K562 (cell line): Measurements from ENCODE around the gene KCNMB4. TPM values are rescaled to one million over a fixed set of nuclear protein-coding genes. Genes with fewer than 3 reads are reported as not detected.

Experiments
- CHD4 ChIP-seq: fragments of 200-600 bp; sonication (generic); IDR thresholded peaks from 3 replicates; pipeline ENCODE4 v1.6.1; 2012; ENCODE audit warnings: low read depth, mild to moderate bottlenecking, mixed read lengths, low read length, inconsistent platforms; ENCODE audit not compliant: insufficient read depth, insufficient replicate concordance, poor library complexity, severe bottlenecking
- FOXA1 ChIP-seq: fragments of 450-650 bp; IDR thresholded peaks from 2 replicates; pipeline ENCODE4 v1.6.1; 2016; ENCODE audit warnings: mild to moderate bottlenecking, borderline replicate concordance
- SP1 ChIP-seq: sonication (generic); formaldehyde crosslinking; IDR thresholded peaks from 2 replicates; pipeline ENCODE4 v1.8.1; 2022; ENCODE audit warnings: mild to moderate bottlenecking, missing genetic modification reagents
- ZC3H8 ChIP-seq: fragments of 450-650 bp; IDR thresholded peaks from 2 replicates; pipeline ENCODE4 v1.6.1; 2017
- ZNF133 ChIP-seq: fragments of 250-450 bp; sonication (Bioruptor Pico); IDR thresholded peaks from 2 replicates; pipeline ENCODE4 v1.4.0; 2020; ENCODE audit warnings: mild to moderate bottlenecking
- ZNF280B ChIP-seq: fragments of 250-450 bp; sonication (Bioruptor Pico); IDR thresholded peaks from 2 replicates; pipeline ENCODE4 v1.5.1; 2021; ENCODE audit warnings: mild to moderate bottlenecking
- ZNF764 ChIP-seq: fragments of 250-450 bp; sonication (Bioruptor Pico); IDR thresholded peaks from 2 replicates; pipeline ENCODE4 v1.4.0; 2020; ENCODE audit warnings: low read depth, mild to moderate bottlenecking, moderate library complexity
- polyA plus RNA-seq, 8 experiments: library from polyadenylated mRNA; depleted of rRNA in 4 of 8; stranded (reverse) in 5 of 8; unstranded in 3 of 8; fragments of >200 nt; fragmentation: Nextera tagmentation in 2 of 8; fragmentation: Illumina TruSeq in 1 of 8; extraction: Ambion mirVana in 2 of 8; extraction: Trizol in 1 of 8; gene quantifications; 2 replicates each; pipeline versions ENCODE4 v1.2.1 to v1.2.3, GENCODE V29; 2011 to 2014; ENCODE audit warnings: inconsistent platforms in 1 of 8, missing spikeins in 1 of 8
- small RNA-seq: library from RNA; depleted of rRNA; stranded (forward); fragments of <200 nt; gene quantifications from one replicate; pipeline ENCODE3, GENCODE V24; 2014
- total RNA-seq, 7 experiments: library from RNA; depleted of rRNA in 6 of 7; stranded (reverse); fragments of >200 nt in 6 of 7; fragmentation: Illumina TruSeq in 2 of 7; extraction: Trizol in 2 of 7; gene quantifications; 2 replicates each; pipeline versions ENCODE4 v1.2.1 to v1.2.3, GENCODE V29; 2011 to 2021; ENCODE audit warnings: low replicate concordance in 1 of 7

KCNMB4 gene
- total and polyA plus RNA-seq, 9 of the 15 experiments (the other 6 are each of a cell fraction or from before 2014, with no cell fraction given) = 0.01 to 0.14 (median 0.06) TPM; not detected in 1

- TF ChIP-seq SP1 (CRISPR knock-in tag) = no peak
- TF ChIP-seq ZC3H8 = no peak
- TF ChIP-seq FOXA1 = no peak
- TF ChIP-seq ZNF280B (CRISPR knock-in tag) = no peak
- TF ChIP-seq CHD4 = no peak
- TF ChIP-seq ZNF764 (CRISPR knock-in tag) = no peak
- no peak for TF ChIP-seq ZNF133 (CRISPR knock-in tag)
These were observed 116.7 kb downstream of the KCNMB4 start (continued) for GRCh38 chr12:70482764-70483163.

Small RNAs within 50 kb of the gene (small RNA-seq; reads per million reads assigned to genes)
- gene RNU4-65P = not detected

Other genes starting within 250 kb of the KCNMB4 start
- 61.0 and 79.3 TPM in 2 replicates for gene CNOT2, start 122.9 kb upstream of the KCNMB4 start, total RNA-seq (2014; rRNA removed)
- gene CNOT2, start 122.9 kb upstream of the KCNMB4 start, total RNA-seq (2014; rRNA removed; fragmentation: Illumina TruSeq; extraction: Trizol) = 103 and 111 TPM in 2 replicates
- 114 and 119 TPM in 2 replicates for gene CNOT2, start 122.9 kb upstream of the KCNMB4 start, total RNA-seq (2015; rRNA removed; fragmentation: Illumina TruSeq; extraction: Trizol)
- 52.0 and 54.0 TPM in 2 replicates for gene CNOT2, start 122.9 kb upstream of the KCNMB4 start, total RNA-seq (2021)
- gene CNOT2, start 122.9 kb upstream of the KCNMB4 start, polyA plus RNA-seq (2011; rRNA removed) = 84.4 and 92.1 TPM in 2 replicates
- gene CNOT2, start 122.9 kb upstream of the KCNMB4 start, polyA plus RNA-seq (2014; fragmentation: Illumina TruSeq; extraction: Trizol) = 92.3 and 99.3 TPM in 2 replicates
- gene CNOT2, start 122.9 kb upstream of the KCNMB4 start, polyA plus RNA-seq (2014; fragmentation: Nextera tagmentation; extraction: Ambion mirVana) = 10 to 100 TPM; 43.6 to 84.4 TPM
- 65.5 and 77.0 TPM in 2 replicates for gene CNOT2, start 122.9 kb upstream of the KCNMB4 start, polyA plus RNA-seq (2014; rRNA removed)